Upper lobe of left lung (tissue), 4 donors: Measurements from ENCODE around the gene SLC1A5.

Source experiments
- POLR2A ChIP-seq, 4 donors: fragments of 450-650 bp; IDR thresholded peaks; one replicate each; pipeline ENCODE4 v1.5.1; 2016 to 2017; ENCODE audit warnings: antibody characterized with exemption in 4 of 4, mild to moderate bottlenecking in 2 of 4
- TF ChIP-seq, protein P1 (sequence below), 6 experiments: fragments of 450-650 bp in 4 of 6; fragments of 200-600 bp in 2 of 6; sonication (generic) in 2 of 6; IDR thresholded peaks; one replicate each; pipeline ENCODE4 v1.5.1; 2016 to 2019; ENCODE audit warnings: antibody characterized with exemption in 6 of 6

DNA sequence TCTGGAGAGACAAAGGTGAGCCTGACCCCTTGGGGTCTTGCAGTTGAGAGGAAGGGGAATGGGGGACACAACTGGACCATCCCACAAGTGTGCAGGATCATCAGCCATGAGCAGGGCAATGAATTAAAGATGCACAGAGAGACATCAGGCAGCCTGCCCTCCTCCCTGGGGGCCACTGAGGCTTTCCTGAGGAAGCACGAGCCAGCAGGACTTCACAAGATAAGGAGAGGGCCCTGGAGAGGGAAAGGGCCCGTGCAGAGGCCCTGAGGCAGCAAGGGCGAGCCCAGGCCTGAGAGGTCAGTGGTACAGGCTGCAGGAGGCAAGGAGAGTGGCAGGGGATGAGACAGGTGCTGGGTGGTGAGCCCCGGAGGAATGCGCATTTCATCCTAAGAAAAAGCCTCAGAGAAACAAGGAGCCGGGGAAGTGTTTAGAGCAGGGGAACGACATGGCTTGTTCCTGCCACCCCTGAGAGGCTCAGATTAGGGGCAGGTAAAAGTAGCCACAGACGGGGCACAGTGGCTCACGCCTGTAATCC, 62.5 kb downstream of the SLC1A5 start:
- TF ChIP-seq, protein P1, sequence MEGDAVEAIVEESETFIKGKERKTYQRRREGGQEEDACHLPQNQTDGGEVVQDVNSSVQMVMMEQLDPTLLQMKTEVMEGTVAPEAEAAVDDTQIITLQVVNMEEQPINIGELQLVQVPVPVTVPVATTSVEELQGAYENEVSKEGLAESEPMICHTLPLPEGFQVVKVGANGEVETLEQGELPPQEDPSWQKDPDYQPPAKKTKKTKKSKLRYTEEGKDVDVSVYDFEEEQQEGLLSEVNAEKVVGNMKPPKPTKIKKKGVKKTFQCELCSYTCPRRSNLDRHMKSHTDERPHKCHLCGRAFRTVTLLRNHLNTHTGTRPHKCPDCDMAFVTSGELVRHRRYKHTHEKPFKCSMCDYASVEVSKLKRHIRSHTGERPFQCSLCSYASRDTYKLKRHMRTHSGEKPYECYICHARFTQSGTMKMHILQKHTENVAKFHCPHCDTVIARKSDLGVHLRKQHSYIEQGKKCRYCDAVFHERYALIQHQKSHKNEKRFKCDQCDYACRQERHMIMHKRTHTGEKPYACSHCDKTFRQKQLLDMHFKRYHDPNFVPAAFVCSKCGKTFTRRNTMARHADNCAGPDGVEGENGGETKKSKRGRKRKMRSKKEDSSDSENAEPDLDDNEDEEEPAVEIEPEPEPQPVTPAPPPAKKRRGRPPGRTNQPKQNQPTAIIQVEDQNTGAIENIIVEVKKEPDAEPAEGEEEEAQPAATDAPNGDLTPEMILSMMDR (IDR thresholded peaks at IDR 0.05): no peak
- no peak for TF ChIP-seq POLR2A (IDR thresholded peaks at IDR 0.05)
